K562 (cell line): ENCODE data around the gene XPC. TPM values are rescaled to one million over a fixed set of nuclear protein-coding genes. Genes with fewer than 3 reads are reported as not detected.

ENCODE experiments used
- BHLHE40 ChIP-seq: IDR thresholded peaks from 2 replicates; pipeline ENCODE4 v1.6.1; 2011; ENCODE audit warnings: low read length, improper control_type of control experiment
- E2F3 ChIP-seq: fragments of 250-450 bp; sonication (Bioruptor Pico); IDR thresholded peaks from 2 replicates; pipeline ENCODE4 v1.4.0; 2020; ENCODE audit warnings: mild to moderate bottlenecking
- FOXJ2 ChIP-seq: fragments of 200-800 bp; sonication (Bioruptor generic); IDR thresholded peaks from 2 replicates; pipeline ENCODE4 v1.6.1; 2016; ENCODE audit warnings: missing genetic modification characterization, missing compliant biosample characterization
- GABPB1 ChIP-seq: sonication (generic); formaldehyde crosslinking; IDR thresholded peaks from 2 replicates; pipeline ENCODE4 v1.8.0; 2022; ENCODE audit warnings: mild to moderate bottlenecking, missing genetic modification reagents
- POLR2AphosphoS2 ChIP-seq: IDR thresholded peaks from 2 replicates; pipeline ENCODE4 v1.6.1; 2012; ENCODE audit warnings: low read length, improper control_type of control experiment
- RBFOX2 ChIP-seq: fragments of 200-400 bp; formaldehyde crosslinking; IDR thresholded peaks from 2 replicates; pipeline ENCODE4 v1.6.1; 2017; ENCODE audit warnings: low read depth, mild to moderate bottlenecking, low read length, moderate library complexity
- REST ChIP-seq, 2 experiments: fragments of 450-650 bp; formaldehyde crosslinking in 1 of 2; IDR thresholded peaks; 2 replicates each; pipeline versions ENCODE4 v1.4.0 to v1.6.1; 2014 to 2020; ENCODE audit warnings: mild to moderate bottlenecking in 2 of 2, borderline replicate concordance in 1 of 2, low read depth in 1 of 2
- TFAP4 ChIP-seq: sonication (generic); formaldehyde crosslinking; IDR thresholded peaks from 2 replicates; pipeline ENCODE4 v1.8.0; 2022; ENCODE audit warnings: missing genetic modification reagents, mild to moderate bottlenecking, moderate library complexity, borderline replicate concordance
- polyA plus RNA-seq, 8 experiments: library from polyadenylated mRNA; depleted of rRNA in 4 of 8; stranded (reverse) in 5 of 8; unstranded in 3 of 8; fragments of >200 nt; fragmentation: Nextera tagmentation in 2 of 8; fragmentation: Illumina TruSeq in 1 of 8; extraction: Ambion mirVana in 2 of 8; extraction: Trizol in 1 of 8; gene quantifications; 2 replicates each; pipeline versions ENCODE4 v1.2.1 to v1.2.3, GENCODE V29; 2011 to 2014; ENCODE audit warnings: inconsistent platforms in 1 of 8, missing spikeins in 1 of 8
- total RNA-seq, 7 experiments: library from RNA; depleted of rRNA in 6 of 7; stranded (reverse); fragments of >200 nt in 6 of 7; fragmentation: Illumina TruSeq in 2 of 7; extraction: Trizol in 2 of 7; gene quantifications; 2 replicates each; pipeline versions ENCODE4 v1.2.1 to v1.2.3, GENCODE V29; 2011 to 2021; ENCODE audit warnings: low replicate concordance in 1 of 7

The XPC gene
- total and polyA plus RNA-seq, 9 of the 15 experiments (the other 6 are each of a cell fraction or from before 2014, with no cell fraction given), result 3.8 to 54.7 (median 41.3) TPM

- TF ChIP-seq REST (IDR thresholded peaks at IDR 0.05; ENCODE audit: borderline replicate concordance), result peak; percentile 19; the same call in 1 of the 2 replicates
- no peak for TF ChIP-seq REST (CRISPR knock-in tag; IDR thresholded peaks at IDR 0.05; ENCODE audit: low read depth)
- TF ChIP-seq FOXJ2 (tag), result no peak
- TF ChIP-seq GABPB1, result no peak
- TF ChIP-seq TFAP4 (CRISPR knock-in tag), result peak; percentile 23; the same call in 1 of the 2 replicates
- TF ChIP-seq POLR2AphosphoS2, result no peak
- no peak for TF ChIP-seq E2F3
- TF ChIP-seq RBFOX2, result no peak
- peak; percentile 30; the same call in 1 of the 2 replicates for TF ChIP-seq BHLHE40
Observed at GRCh38 chr3:14152233-14152962, 26.0 kb downstream of the XPC start (continued).
